Astrocyte (in vitro differentiated cells and primary cell): ENCODE results near the gene CENPS. TPM values are rescaled to one million over a fixed set of nuclear protein-coding genes. Genes with fewer than 3 reads are reported as not detected.

ENCODE experiments used
- DNase-seq: peaks from one replicate; pipeline ENCODE4 v3.0.0-alpha.2; 2010; ENCODE audit warnings: low read depth
- FAIRE-seq: peaks from 2 replicates; lab custom pipeline; 2011; peaks lifted over from hg19 to GRCh38; lab: Jason Lieb, UNC
- H2AFZ ChIP-seq: 2 replicates; pipeline ENCODE4 v1.6.0; 2012; ENCODE audit warnings: low read depth, low read length, inconsistent platforms
- H3K27ac ChIP-seq: 2 replicates; pipeline ENCODE4 v1.5.1; 2011; ENCODE audit warnings: low read depth, low read length, inconsistent platforms
- H3K27me3 ChIP-seq: 2 replicates; pipeline ENCODE4 v1.6.0; 2011; ENCODE audit warnings: low read length, inconsistent platforms; ENCODE audit not compliant: insufficient read depth
- H3K36me3 ChIP-seq: 2 replicates; pipeline ENCODE4 v1.5.1; 2011; ENCODE audit warnings: low read length, inconsistent platforms; ENCODE audit not compliant: insufficient read depth
- H3K4me1 ChIP-seq: 2 replicates; pipeline ENCODE4 v1.5.1; 2011; ENCODE audit warnings: low read length, inconsistent platforms; ENCODE audit not compliant: insufficient read depth
- H3K4me2 ChIP-seq: 2 replicates; pipeline ENCODE4 v1.6.0; 2012; ENCODE audit warnings: low read length, inconsistent platforms
- H3K4me3 ChIP-seq: 2 replicates; pipeline ENCODE4 v1.5.1; 2011; ENCODE audit warnings: low read depth, mild to moderate bottlenecking, low read length, inconsistent platforms; ENCODE audit not compliant: insufficient read depth
- H3K79me2 ChIP-seq: 2 replicates; pipeline ENCODE4 v1.6.0; 2012; ENCODE audit warnings: mild to moderate bottlenecking, low read length, inconsistent platforms; ENCODE audit not compliant: insufficient read depth
- H3K9ac ChIP-seq: 2 replicates; pipeline ENCODE4 v1.6.0; 2012; ENCODE audit warnings: mild to moderate bottlenecking, low read length, inconsistent platforms
- H3K9me3 ChIP-seq: 2 replicates; pipeline ENCODE4 v1.5.1; 2012; ENCODE audit warnings: low read depth, mild to moderate bottlenecking, low read length, inconsistent platforms; ENCODE audit not compliant: insufficient read depth
- H4K20me1 ChIP-seq: 2 replicates; pipeline ENCODE4 v1.6.0; 2012; ENCODE audit warnings: low read length, inconsistent platforms; ENCODE audit not compliant: insufficient read depth
- H3K27ac Mint-ChIP-seq: one replicate; pipeline ENCODE4 v1.8.0; 2021; ENCODE audit warnings: mild to moderate bottlenecking, mixed read lengths; ENCODE audit not compliant: unreplicated experiment
- H3K27me3 Mint-ChIP-seq: one replicate; pipeline ENCODE4 v1.8.0; 2021; ENCODE audit warnings: low read depth, mixed read lengths; ENCODE audit not compliant: unreplicated experiment
- H3K36me3 Mint-ChIP-seq: one replicate; pipeline ENCODE4 v1.8.0; 2021; ENCODE audit warnings: low read depth, mixed read lengths; ENCODE audit not compliant: unreplicated experiment
- H3K4me1 Mint-ChIP-seq: one replicate; pipeline ENCODE4 v1.8.0; 2021; ENCODE audit warnings: low read depth, mixed read lengths; ENCODE audit not compliant: unreplicated experiment
- H3K4me3 Mint-ChIP-seq: one replicate; pipeline ENCODE4 v1.8.0; 2021; ENCODE audit warnings: mild to moderate bottlenecking, moderate library complexity, mixed read lengths; ENCODE audit not compliant: unreplicated experiment
- H3K9me3 Mint-ChIP-seq: one replicate; pipeline ENCODE4 v1.8.0; 2021; ENCODE audit warnings: mild to moderate bottlenecking, mixed read lengths; ENCODE audit not compliant: unreplicated experiment
- CTCF ChIP-seq: IDR thresholded peaks from 2 replicates; pipeline ENCODE4 v1.5.1; 2011; ENCODE audit warnings: low read depth, mild to moderate bottlenecking, inconsistent platforms, low read length, moderate library complexity; ENCODE audit not compliant: insufficient read depth
- EZH2 ChIP-seq: IDR thresholded peaks from 2 replicates; pipeline ENCODE4 v1.6.1; 2012; ENCODE audit warnings: mild to moderate bottlenecking, low read length, inconsistent platforms; ENCODE audit not compliant: insufficient read depth
- total RNA-seq: library from RNA; stranded (reverse); gene quantifications from 2 replicates; pipeline ENCODE4 v1.2.1, GENCODE V29; 2021

Gene CENPS
- total RNA-seq, 1 donor from 2014 or later = 9.0 TPM

DNA sequence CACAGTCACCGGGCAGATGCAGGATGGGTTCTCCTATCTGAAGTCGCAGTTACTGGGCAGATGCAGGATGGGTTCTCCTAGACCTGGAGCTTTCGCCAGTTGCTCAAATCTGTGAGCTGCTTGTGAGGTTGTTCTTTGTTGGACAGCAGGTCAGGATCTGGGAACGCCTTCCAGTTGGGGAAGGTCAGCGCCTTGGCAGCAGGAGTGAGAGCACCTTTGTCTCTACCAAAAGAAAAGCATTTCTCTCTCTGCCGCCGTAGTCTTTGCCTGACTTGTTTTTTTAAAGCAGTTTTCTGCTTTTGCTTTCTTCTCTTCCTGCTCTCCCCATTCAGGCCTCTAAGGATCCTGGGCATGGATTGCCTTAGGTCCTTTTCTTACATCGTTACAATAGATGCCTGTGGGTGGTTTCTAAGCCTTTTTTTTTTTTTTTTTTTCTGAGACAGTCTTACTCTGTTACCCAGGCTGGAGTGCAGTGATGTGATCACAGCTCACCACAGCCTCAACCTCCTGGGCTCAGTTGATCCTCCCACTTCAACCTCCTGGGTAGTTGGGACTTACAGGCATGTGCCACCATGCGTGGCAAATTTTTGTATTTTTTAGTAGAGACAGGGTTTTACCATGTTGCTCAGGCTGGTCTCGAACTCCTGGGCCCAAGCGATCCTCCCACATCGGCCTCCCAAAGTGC, 60.2 kb downstream of the CENPS start:
- H3K9me3 Mint-ChIP-seq = no peaks in the 10 kb centered on the region
- Histone ChIP-seq H3K4me3 (no peak overlapping the region), H3K9ac (no peak overlapping the region), H3K9me3 (no peaks in the 10 kb centered on the region), H3K27me3 (no peaks in the 10 kb centered on the region), H3K4me2 (no peak overlapping the region), H2AFZ (no peak overlapping the region), H3K4me1 (peaks cover 6% of the 10 kb centered on the region), H3K27ac (no peak overlapping the region), H3K79me2 (peaks cover 84% of the 10 kb centered on the region), H4K20me1 (peaks cover 69% of the 10 kb centered on the region), H3K36me3 (no peaks in the 10 kb centered on the region)
- H3K27me3 Mint-ChIP-seq = no peaks in the 10 kb centered on the region
- no peaks in the 10 kb centered on the region for H3K36me3 Mint-ChIP-seq
- DNase-seq (no peak), FAIRE-seq (no peak)
- H3K27ac Mint-ChIP-seq = no peak overlapping the region
- TF ChIP-seq EZH2 (no peak), CTCF (no peak)
- H3K4me3 Mint-ChIP-seq = peak overlapping the region; percentile 46
- H3K4me1 Mint-ChIP-seq = peaks cover 17% of the 10 kb centered on the region

Other genes starting within 250 kb of the CENPS start
- gene KIF1B, start 219.9 kb upstream of the CENPS start, total RNA-seq = 74.6 and 75.9 TPM in 2 replicates
- gene PGD, start 31.4 kb upstream of the CENPS start, total RNA-seq = 187 and 224 TPM in 2 replicates
- 0.23 and 0.29 TPM in 2 replicates for gene CORT, start 19.6 kb downstream of the CENPS start, total RNA-seq
- gene DFFA, start 42.1 kb downstream of the CENPS start, total RNA-seq = 47.4 and 58.2 TPM in 2 replicates
- 23.1 and 23.3 TPM in 2 replicates for gene PEX14, start 44.5 kb downstream of the CENPS start, total RNA-seq